ENCODE data around the gene CYB5R4. TPM values are rescaled to one million over a fixed set of nuclear protein-coding genes. Genes with fewer than 3 reads are reported as not detected.
"Not testable (repeated sequence)": the region's sequence is repeated elsewhere in the genome, so short reads cannot be mapped to it uniquely, and the experiment has no call there.

The CYB5R4 gene
- total and polyA plus RNA-seq, 2 donors (not counting 1 experiment from before 2014, with no cell fraction given), result 4.3 to 10.6 TPM

GRCh38 chr6:83901624-83902023 is 42.1 kb downstream of the CYB5R4 start:
- TF ChIP-seq, protein P1, sequence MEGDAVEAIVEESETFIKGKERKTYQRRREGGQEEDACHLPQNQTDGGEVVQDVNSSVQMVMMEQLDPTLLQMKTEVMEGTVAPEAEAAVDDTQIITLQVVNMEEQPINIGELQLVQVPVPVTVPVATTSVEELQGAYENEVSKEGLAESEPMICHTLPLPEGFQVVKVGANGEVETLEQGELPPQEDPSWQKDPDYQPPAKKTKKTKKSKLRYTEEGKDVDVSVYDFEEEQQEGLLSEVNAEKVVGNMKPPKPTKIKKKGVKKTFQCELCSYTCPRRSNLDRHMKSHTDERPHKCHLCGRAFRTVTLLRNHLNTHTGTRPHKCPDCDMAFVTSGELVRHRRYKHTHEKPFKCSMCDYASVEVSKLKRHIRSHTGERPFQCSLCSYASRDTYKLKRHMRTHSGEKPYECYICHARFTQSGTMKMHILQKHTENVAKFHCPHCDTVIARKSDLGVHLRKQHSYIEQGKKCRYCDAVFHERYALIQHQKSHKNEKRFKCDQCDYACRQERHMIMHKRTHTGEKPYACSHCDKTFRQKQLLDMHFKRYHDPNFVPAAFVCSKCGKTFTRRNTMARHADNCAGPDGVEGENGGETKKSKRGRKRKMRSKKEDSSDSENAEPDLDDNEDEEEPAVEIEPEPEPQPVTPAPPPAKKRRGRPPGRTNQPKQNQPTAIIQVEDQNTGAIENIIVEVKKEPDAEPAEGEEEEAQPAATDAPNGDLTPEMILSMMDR (conservative IDR thresholded peaks at IDR 0.05 in 1 of 2, IDR thresholded peaks at IDR 0.05 in 1 of 2; ENCODE audit: low read depth in 1 of 2, low read length in 2 of 2), result no peak
- TF ChIP-seq EZH2 (IDR thresholded peaks at IDR 0.05; ENCODE audit: low read length, missing control alignments), result no peak
- Histone ChIP-seq H3K4me3 (replicated peaks in 1 of 4; ENCODE audit: control extremely low read depth in 1 of 4, insufficient read depth in 1 of 4, low read depth in 3 of 4, low read length in 4 of 4) (no peak overlapping the region), H4K20me1 (ENCODE audit: control insufficient read depth, extremely low read depth, insufficient read depth, low read length) (no peaks in the 10 kb centered on the region), H3K27ac (ENCODE audit: insufficient read depth, low read length) (no peak overlapping the region), H3K36me3 (ENCODE audit: control insufficient read depth, insufficient read depth, low read length) (no peaks in the 10 kb centered on the region), H3K4me2 (ENCODE audit: extremely low read depth, insufficient read depth, low read length) (no peak overlapping the region), H3K27me3 (ENCODE audit: control insufficient read depth, insufficient read depth, low read length) (no peaks in the 10 kb centered on the region), H3K4me1 (ENCODE audit: control insufficient read depth, extremely low read depth, insufficient read depth, low read length) (no peaks in the 10 kb centered on the region), H3K9ac (ENCODE audit: insufficient read depth, low read length) (no peak overlapping the region), H3K79me2 (ENCODE audit: control insufficient read depth, insufficient read depth, low read length) (peaks cover 4% of the 10 kb centered on the region), H3K9me3 (ENCODE audit: control insufficient read depth, insufficient read depth, low read depth, low read length) (no peaks in the 10 kb centered on the region), H2AFZ (ENCODE audit: low read length) (no peak overlapping the region)
- no peak for DNase-seq (ENCODE audit: low read depth in 2 of 2)

- DNase-seq (ENCODE audit: low read depth in 2 of 2), result no peak
- Histone ChIP-seq H3K4me3 (replicated peaks in 1 of 4; ENCODE audit: control extremely low read depth in 1 of 4, insufficient read depth in 1 of 4, low read depth in 3 of 4, low read length in 4 of 4) (no peak overlapping the region), H3K79me2 (ENCODE audit: control insufficient read depth, insufficient read depth, low read length) (peaks cover 4% of the 10 kb centered on the region), H2AFZ (ENCODE audit: low read length) (no peak overlapping the region), H3K27me3 (ENCODE audit: control insufficient read depth, insufficient read depth, low read length) (no peaks in the 10 kb centered on the region), H3K4me1 (ENCODE audit: control insufficient read depth, extremely low read depth, insufficient read depth, low read length) (no peaks in the 10 kb centered on the region), H3K9me3 (ENCODE audit: control insufficient read depth, insufficient read depth, low read depth, low read length) (no peaks in the 10 kb centered on the region), H3K4me2 (ENCODE audit: extremely low read depth, insufficient read depth, low read length) (no peak overlapping the region), H4K20me1 (ENCODE audit: control insufficient read depth, extremely low read depth, insufficient read depth, low read length) (no peaks in the 10 kb centered on the region), H3K27ac (ENCODE audit: insufficient read depth, low read length) (no peak overlapping the region), H3K36me3 (ENCODE audit: control insufficient read depth, insufficient read depth, low read length) (no peaks in the 10 kb centered on the region), H3K9ac (ENCODE audit: insufficient read depth, low read length) (no peak overlapping the region)
- TF ChIP-seq, protein P1 (conservative IDR thresholded peaks at IDR 0.05 in 1 of 2, IDR thresholded peaks at IDR 0.05 in 1 of 2; ENCODE audit: low read depth in 1 of 2, low read length in 2 of 2), result no peak
- TF ChIP-seq EZH2 (IDR thresholded peaks at IDR 0.05; ENCODE audit: low read length, missing control alignments), result no peak
These were observed 44.9 kb downstream of the CYB5R4 start for GRCh38 chr6:83904395-83904794.

GRCh38 chr6:83905648-83906047 is 46.2 kb downstream of the CYB5R4 start:
- no peaks in the 10 kb centered on the region for H4K20me1 ChIP-seq (ENCODE audit: control insufficient read depth, extremely low read depth, insufficient read depth, low read length)
- no peak for TF ChIP-seq EZH2 (IDR thresholded peaks at IDR 0.05; ENCODE audit: low read length, missing control alignments)
- TF ChIP-seq, protein P1 (conservative IDR thresholded peaks at IDR 0.05 in 1 of 2, IDR thresholded peaks at IDR 0.05 in 1 of 2; ENCODE audit: low read depth in 1 of 2, low read length in 2 of 2), result no peak
- H3K4me1 ChIP-seq (ENCODE audit: control insufficient read depth, extremely low read depth, insufficient read depth, low read length), result no peaks in the 10 kb centered on the region
- H3K9ac ChIP-seq (ENCODE audit: insufficient read depth, low read length), result no peak overlapping the region
- no peak overlapping the region for H3K27ac ChIP-seq (ENCODE audit: insufficient read depth, low read length)
- H3K79me2 ChIP-seq (ENCODE audit: control insufficient read depth, insufficient read depth, low read length), result peaks cover 4% of the 10 kb centered on the region
- no peak for DNase-seq (ENCODE audit: low read depth in 2 of 2)
- H3K36me3 ChIP-seq (ENCODE audit: control insufficient read depth, insufficient read depth, low read length), result no peaks in the 10 kb centered on the region
- H2AFZ ChIP-seq (ENCODE audit: low read length), result no peak overlapping the region
- H3K27me3 ChIP-seq (ENCODE audit: control insufficient read depth, insufficient read depth, low read length), result no peaks in the 10 kb centered on the region
- H3K4me3 ChIP-seq (replicated peaks in 1 of 4; ENCODE audit: control extremely low read depth in 1 of 4, insufficient read depth in 1 of 4, low read depth in 3 of 4, low read length in 4 of 4), result no peak overlapping the region
- no peaks in the 10 kb centered on the region for H3K9me3 ChIP-seq (ENCODE audit: control insufficient read depth, insufficient read depth, low read depth, low read length)
- no peak overlapping the region for H3K4me2 ChIP-seq (ENCODE audit: extremely low read depth, insufficient read depth, low read length)

DNA sequence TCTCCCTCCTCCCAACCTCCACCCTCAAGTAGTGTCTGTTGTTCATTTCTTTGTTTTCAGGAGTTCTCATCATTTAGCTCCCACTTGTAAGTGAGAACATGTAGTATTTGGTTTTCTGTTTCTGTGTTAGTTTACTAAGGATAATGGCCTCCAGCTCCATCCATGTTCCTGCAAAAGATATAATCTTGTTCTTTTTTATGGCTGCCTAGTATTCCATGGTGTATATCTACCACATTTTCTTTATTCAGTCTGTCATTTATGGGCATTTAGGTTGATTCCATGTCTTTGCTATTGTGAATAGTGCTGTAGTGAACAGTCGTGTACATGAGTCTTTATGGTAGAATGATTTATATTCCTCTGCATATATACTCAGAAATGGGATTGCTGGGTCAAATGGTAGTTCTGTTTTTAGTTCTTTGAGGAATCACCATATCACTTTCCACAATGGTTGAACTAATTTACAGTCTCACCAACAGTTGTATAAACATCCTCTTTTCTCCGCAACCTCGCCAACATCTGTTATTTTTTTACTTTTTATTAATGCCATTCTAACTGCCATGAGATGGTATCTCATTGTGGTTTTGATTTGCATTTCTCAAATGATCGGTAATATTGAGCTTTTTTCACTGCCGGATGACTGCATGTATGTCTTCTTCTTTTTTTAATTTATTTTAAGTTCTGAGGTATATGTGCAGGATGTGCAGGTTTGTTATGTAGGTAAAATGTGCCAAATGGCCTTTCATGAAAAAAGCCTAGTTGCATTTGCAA is 48.3 kb downstream of the CYB5R4 start:
- not testable (repeated sequence) for H3K9ac ChIP-seq (ENCODE audit: insufficient read depth, low read length); H3K27me3 ChIP-seq (ENCODE audit: control insufficient read depth, insufficient read depth, low read length); H3K36me3 ChIP-seq (ENCODE audit: control insufficient read depth, insufficient read depth, low read length); H3K27ac ChIP-seq (ENCODE audit: insufficient read depth, low read length); H2AFZ ChIP-seq (ENCODE audit: low read length); H3K79me2 ChIP-seq (ENCODE audit: control insufficient read depth, insufficient read depth, low read length); H4K20me1 ChIP-seq (ENCODE audit: control insufficient read depth, extremely low read depth, insufficient read depth, low read length); H3K4me2 ChIP-seq (ENCODE audit: extremely low read depth, insufficient read depth, low read length); H3K4me3 ChIP-seq (replicated peaks in 1 of 4; ENCODE audit: control extremely low read depth in 1 of 4, insufficient read depth in 1 of 4, low read depth in 3 of 4, low read length in 4 of 4); H3K4me1 ChIP-seq (ENCODE audit: control insufficient read depth, extremely low read depth, insufficient read depth, low read length); H3K9me3 ChIP-seq (ENCODE audit: control insufficient read depth, insufficient read depth, low read depth, low read length)
- DNase-seq (ENCODE audit: low read depth in 2 of 2), result peak in 1 of 2 donors; percentile 29

Data from fibroblast of lung (primary cell).